ENCODE data around the gene MSANTD7. TPM values are rescaled to one million over a fixed set of nuclear protein-coding genes. Genes with fewer than 3 reads are reported as not detected.

The MSANTD7 gene
- total RNA-seq, 1 donor from 2014 or later: 6.7 TPM

DNA sequence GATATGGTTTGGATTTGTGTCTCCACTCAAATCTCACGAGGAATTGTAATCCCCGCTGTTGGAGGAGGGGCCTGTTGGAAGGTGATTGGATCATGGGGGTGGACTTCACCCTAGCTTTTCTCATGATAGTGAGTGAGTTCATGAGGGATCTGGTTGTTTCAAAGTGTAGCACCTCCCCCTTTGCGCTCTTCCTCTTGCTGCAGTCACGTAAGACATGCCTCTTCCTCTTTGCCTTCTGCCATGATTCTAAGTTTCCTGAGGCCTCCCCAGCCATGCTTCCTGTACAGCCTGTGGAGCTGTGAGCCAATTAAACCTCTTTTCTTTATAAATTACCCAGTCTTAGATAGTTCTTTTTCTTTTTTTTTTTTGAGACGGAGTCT, 17.3 kb upstream of the MSANTD7 start:
- intact Hi-C loops (cut with DNase I): loop anchor here (10.0 kb wide), 1 partner anchor 316 kb away; no protein-coding TSS in a partner anchor
- no peak for ATAC-seq

DNA sequence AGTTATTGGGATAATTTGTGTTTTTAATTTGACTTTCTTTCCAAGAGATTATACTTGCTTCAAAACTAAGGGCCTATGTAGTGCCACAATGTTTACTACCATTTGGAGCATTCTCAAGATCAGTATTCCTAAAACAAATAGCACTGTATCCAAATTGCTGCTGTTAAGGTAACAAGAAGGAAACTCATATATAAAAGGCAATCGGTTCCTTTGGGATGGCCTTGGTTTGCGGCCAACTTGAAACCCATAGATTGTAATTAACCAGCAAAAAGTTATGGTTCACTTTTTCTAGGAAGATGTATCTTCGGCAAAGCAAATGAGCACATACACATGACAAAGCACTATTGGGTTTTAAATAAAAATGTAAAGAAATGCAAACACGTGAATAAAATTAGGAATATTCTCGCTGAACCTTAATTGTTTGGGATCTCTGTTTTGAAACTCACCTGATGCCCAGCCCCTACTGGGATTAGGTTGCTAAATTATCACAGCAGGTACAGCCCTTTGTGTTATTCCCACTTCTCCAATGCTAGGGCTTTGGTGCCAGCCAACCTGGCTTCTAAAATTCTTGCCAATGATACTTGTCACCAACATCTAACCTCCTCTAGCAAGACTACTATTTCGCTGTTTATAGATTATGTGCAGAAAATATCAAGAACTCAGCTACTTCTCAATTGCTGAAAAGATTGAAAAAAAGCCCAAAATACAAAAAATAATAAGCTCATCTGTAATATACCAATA, 16.3 kb upstream of the MSANTD7 start:
- H3K9me3 ChIP-seq: no peaks in the 10 kb centered on the region
- H3K27ac ChIP-seq: no peak overlapping the region
- no peaks in the 10 kb centered on the region for H3K36me3 ChIP-seq
- TF ChIP-seq CTCF (IDR thresholded peaks at IDR 0.05): no peak
- H3K4me1 ChIP-seq: no peaks in the 10 kb centered on the region
- no peak for DNase-seq
- ATAC-seq: no peak
- no peaks in the 10 kb centered on the region for H3K27me3 ChIP-seq
- H3K4me3 ChIP-seq: no peak overlapping the region
- intact Hi-C loops (cut with DNase I): loop anchor here (10.0 kb wide), 1 partner anchor 317 kb away; no protein-coding TSS in a partner anchor

More for the DNA sequence above, 17.3 kb upstream of the MSANTD7 start:
- H3K36me3 ChIP-seq: no peaks in the 10 kb centered on the region
- no peak for TF ChIP-seq CTCF (IDR thresholded peaks at IDR 0.05)
- no peaks in the 10 kb centered on the region for H3K27me3 ChIP-seq
- H3K9me3 ChIP-seq: no peaks in the 10 kb centered on the region
- H3K4me1 ChIP-seq: no peaks in the 10 kb centered on the region
- H3K4me3 ChIP-seq: no peak overlapping the region
- no peak for DNase-seq
- H3K27ac ChIP-seq: no peak overlapping the region

GRCh38 chr10:14822879-14823755, 15.0 kb upstream of the MSANTD7 start:
- Histone ChIP-seq H3K4me3 (no peak overlapping the region), H3K27me3 (no peaks in the 10 kb centered on the region), H3K27ac (no peak overlapping the region), H3K9me3 (no peaks in the 10 kb centered on the region), H3K36me3 (no peaks in the 10 kb centered on the region), H3K4me1 (no peaks in the 10 kb centered on the region)
- ATAC-seq (peak; percentile 70), DNase-seq (no peak)
- intact Hi-C loops (cut with DNase I): loop anchor here (10.0 kb wide), 1 partner anchor 318 kb away; no protein-coding TSS in a partner anchor
- TF ChIP-seq CTCF (IDR thresholded peaks at IDR 0.05): peak; percentile 65

DNA sequence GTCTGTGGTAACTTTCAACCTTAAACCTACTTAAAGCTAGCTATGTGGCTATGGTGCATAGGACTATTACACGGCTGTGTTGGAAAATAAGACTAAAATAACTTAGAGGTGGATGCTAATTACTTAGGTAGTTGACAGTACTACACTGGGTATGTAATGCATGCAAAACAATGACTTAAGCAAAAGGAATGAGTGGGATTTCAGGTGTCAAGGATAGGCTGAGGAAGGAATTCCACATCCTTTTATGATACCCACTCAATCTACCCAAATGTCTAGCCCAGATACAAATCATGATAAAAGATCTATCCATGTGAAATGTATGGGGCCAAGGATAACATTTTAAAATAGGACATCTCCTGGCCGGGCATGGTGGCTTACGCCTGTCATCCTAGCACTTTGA, 14.1 kb upstream of the MSANTD7 start:
- no peak for TF ChIP-seq CTCF (IDR thresholded peaks at IDR 0.05)
- H3K27me3 ChIP-seq: no peaks in the 10 kb centered on the region
- H3K27ac ChIP-seq: no peak overlapping the region
- H3K4me1 ChIP-seq: no peaks in the 10 kb centered on the region
- peak; percentile 23 for ATAC-seq
- intact Hi-C loops (cut with DNase I): loop anchor here (10.0 kb wide), 1 partner anchor 319 kb away; no protein-coding TSS in a partner anchor
- DNase-seq: no peak
- no peak overlapping the region for H3K4me3 ChIP-seq
- no peaks in the 10 kb centered on the region for H3K9me3 ChIP-seq
- no peaks in the 10 kb centered on the region for H3K36me3 ChIP-seq

DNA sequence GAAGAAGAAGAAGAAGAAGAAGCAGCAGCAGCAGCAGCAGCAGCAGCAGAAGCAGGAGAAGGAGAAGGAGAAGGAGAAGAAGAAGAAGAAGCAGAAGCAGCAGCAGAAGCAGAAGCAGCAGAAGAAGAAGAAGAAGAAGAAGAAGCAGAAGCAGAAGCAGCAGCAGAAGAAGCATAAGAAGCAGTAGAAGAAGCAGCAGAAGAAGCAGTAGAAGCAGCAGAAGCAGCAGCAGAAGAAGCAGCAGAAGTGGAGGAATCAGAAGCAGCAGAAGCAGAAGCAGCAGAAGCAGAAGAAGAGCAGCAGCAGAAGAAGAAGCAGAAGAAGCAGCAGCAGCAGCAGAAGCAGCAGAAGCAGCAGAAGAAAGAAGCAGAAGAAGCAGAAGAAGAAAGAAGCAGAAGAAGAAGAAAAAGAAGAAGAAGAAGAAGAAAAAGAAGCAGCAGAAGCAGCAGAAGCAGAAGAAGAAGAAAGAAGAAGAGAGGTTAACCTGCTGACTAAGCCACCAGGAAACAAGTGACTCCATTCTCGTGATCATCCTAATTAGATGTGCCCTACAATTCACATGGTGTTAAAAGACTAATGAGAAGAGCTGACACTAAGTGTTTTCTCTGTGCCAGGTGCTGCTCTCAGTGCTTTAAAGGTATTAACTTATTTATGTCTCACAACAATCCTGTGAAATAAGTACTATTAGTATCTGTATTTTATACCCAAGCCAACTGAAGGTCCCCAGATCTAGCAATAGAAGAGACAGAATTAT, 11.9 kb upstream of the MSANTD7 start:
- intact Hi-C loops (cut with DNase I): loop anchor here (10.0 kb wide), 1 partner anchor 321 kb away; no protein-coding TSS in a partner anchor

More for the DNA sequence above, 11.9 kb upstream of the MSANTD7 start:
- no peaks in the 10 kb centered on the region for H3K27me3 ChIP-seq
- no peaks in the 10 kb centered on the region for H3K36me3 ChIP-seq
- no peak for TF ChIP-seq CTCF (IDR thresholded peaks at IDR 0.05)
- no peak overlapping the region for H3K27ac ChIP-seq
- H3K4me1 ChIP-seq: no peaks in the 10 kb centered on the region
- ATAC-seq: no peak
- no peaks in the 10 kb centered on the region for H3K9me3 ChIP-seq
- no peak for DNase-seq
- H3K4me3 ChIP-seq: no peak overlapping the region
